MCF 10A (cell line): ENCODE results near the gene SDC3. TPM values are rescaled to one million over a fixed set of nuclear protein-coding genes. Genes with fewer than 3 reads are reported as not detected.
A peak's percentile ranks its signal among the peaks of the same experiment; 100 is the strongest.

ENCODE experiments used
- BruUV-seq: library from RNA; stranded (reverse); fragments of 400-500 nt; replicated peaks from 2 replicates; lab custom pipeline; 2021; lab: Mats Ljungman, UMichigan
- CTCF ChIA-PET: fragments of 300-600 bp; sonication (Branson Sonifier 250); formaldehyde crosslinking; extraction: SDS; loops from one replicate; lab custom pipeline; 2021; ENCODE audit warnings: antibody characterized with exemption, inconsistent platforms; lab: Yijun Ruan, JAX
- POLR2A ChIA-PET: fragments of 300-600, 350-650 bp; sonication (Branson Sonifier 250); formaldehyde crosslinking; extraction: SDS; loops from one replicate; lab custom pipeline; 2020; ENCODE audit warnings: antibody characterized with exemption, inconsistent platforms; lab: Yijun Ruan, JAX
- DNase-seq: peaks from one replicate; pipeline ENCODE4 v3.0.0-alpha.2; 2018; ENCODE audit not compliant: unreplicated experiment
- H3K27ac Mint-ChIP-seq: one replicate; pipeline ENCODE4 v1.8.0; 2022; ENCODE audit warnings: mild to moderate bottlenecking, low read depth, mixed read lengths; ENCODE audit not compliant: unreplicated experiment
- H3K27me3 Mint-ChIP-seq: one replicate; pipeline ENCODE4 v1.8.0; 2022; ENCODE audit warnings: mixed read lengths; ENCODE audit not compliant: insufficient read depth, unreplicated experiment
- H3K36me3 Mint-ChIP-seq: one replicate; pipeline ENCODE4 v1.8.0; 2022; ENCODE audit warnings: mild to moderate bottlenecking, moderate library complexity, mixed read lengths; ENCODE audit not compliant: insufficient read depth, unreplicated experiment
- H3K4me1 Mint-ChIP-seq: one replicate; pipeline ENCODE4 v1.8.0; 2022; ENCODE audit warnings: mixed read lengths; ENCODE audit not compliant: insufficient read depth, unreplicated experiment
- H3K4me3 Mint-ChIP-seq: one replicate; pipeline ENCODE4 v1.8.0; 2022; ENCODE audit warnings: mild to moderate bottlenecking, moderate library complexity, mixed read lengths; ENCODE audit not compliant: unreplicated experiment
- H3K9me3 Mint-ChIP-seq: one replicate; pipeline ENCODE4 v1.8.0; 2022; ENCODE audit warnings: mixed read lengths; ENCODE audit not compliant: unreplicated experiment
- CTCF ChIP-seq: fragments of 200-600 bp; IDR thresholded peaks from one replicate; pipeline ENCODE4 v1.8.0; 2022; ENCODE audit warnings: antibody characterized with exemption, mild to moderate bottlenecking; ENCODE audit not compliant: unreplicated experiment
- intact Hi-C: fragments of 100-400 bp; cut with micrococcal nuclease; formaldehyde crosslinking; loops from 2 replicates; pipeline ENCODE4 v1.14.1; 2022
- total RNA-seq: library from RNA; stranded (reverse); gene quantifications from 2 replicates; pipeline ENCODE4 v1.2.3, GENCODE V29; 2022

The SDC3 gene
- total RNA-seq, 1 experiment from 2014 or later = 21.7 TPM

GRCh38 chr1:30874176-30874575 is 34.4 kb downstream of the SDC3 start:
- CTCF ChIA-PET = interaction anchor here (0.7 to 1.5 kb wide), 2 partner anchors 37 to 72 kb away, joined by 3 to 5 read pairs; no protein-coding TSS in a partner anchor

GRCh38 chr1:30872948-30873263 is 35.7 kb downstream of the SDC3 start:
- intact Hi-C loops = no loop called here
- H3K27me3 Mint-ChIP-seq = no peaks in the 10 kb centered on the region
- TF ChIP-seq CTCF = no peak
- H3K36me3 Mint-ChIP-seq = peaks cover 13% of the 10 kb centered on the region
- H3K9me3 Mint-ChIP-seq = no peaks in the 10 kb centered on the region
- H3K4me3 Mint-ChIP-seq = no peak overlapping the region
- H3K4me1 Mint-ChIP-seq = peaks cover 14% of the 10 kb centered on the region
- no peak for DNase-seq
- POLR2A ChIA-PET = interaction anchor here (0.6 kb wide), 1 partner anchor 15 kb away, joined by 3 read pairs; no protein-coding TSS in a partner anchor
- CTCF ChIA-PET = interaction anchor here (0.7 to 1.1 kb wide), 2 partner anchors 22 to 1066 kb away, joined by 3 to 4 read pairs; no protein-coding TSS in a partner anchor
- no TSS peak for BruUV-seq
- no peak overlapping the region for H3K27ac Mint-ChIP-seq

More at GRCh38 chr1:30874176-30874575, 34.4 kb downstream of the SDC3 start:
- POLR2A ChIA-PET = no interaction called here
- H3K27ac Mint-ChIP-seq = no peak overlapping the region
- H3K4me1 Mint-ChIP-seq = peaks cover 21% of the 10 kb centered on the region
- DNase-seq = no peak
- H3K9me3 Mint-ChIP-seq = no peaks in the 10 kb centered on the region
- intact Hi-C loops = no loop called here
- no peaks in the 10 kb centered on the region for H3K27me3 Mint-ChIP-seq
- TF ChIP-seq CTCF = no peak
- BruUV-seq = no TSS peak
- H3K36me3 Mint-ChIP-seq = peaks cover 13% of the 10 kb centered on the region
- H3K4me3 Mint-ChIP-seq = no peak overlapping the region

GRCh38 chr1:30872033-30872947 is 36.3 kb downstream of the SDC3 start:
- BruUV-seq = no TSS peak
- H3K4me3 Mint-ChIP-seq = no peak overlapping the region
- CTCF ChIA-PET = interaction anchor here (0.7 to 1.1 kb wide), 2 partner anchors 21 to 1067 kb away, joined by 3 to 4 read pairs; no protein-coding TSS in a partner anchor

More at GRCh38 chr1:30872033-30872947, 36.3 kb downstream of the SDC3 start:
- intact Hi-C loops = no loop called here
- no peaks in the 10 kb centered on the region for H3K27me3 Mint-ChIP-seq
- POLR2A ChIA-PET = interaction anchor here (0.6 kb wide), 1 partner anchor 15 kb away, joined by 3 read pairs; no protein-coding TSS in a partner anchor
- no peaks in the 10 kb centered on the region for H3K9me3 Mint-ChIP-seq
- H3K4me1 Mint-ChIP-seq = peaks cover 8% of the 10 kb centered on the region
- no peak overlapping the region for H3K27ac Mint-ChIP-seq
- TF ChIP-seq CTCF = no peak
- peaks cover 13% of the 10 kb centered on the region for H3K36me3 Mint-ChIP-seq
- DNase-seq = peak; percentile 30
